GM12872 (cell line): ENCODE data around the gene ZNF428.

Source experiments
- CTCF ChIP-seq: IDR thresholded peaks from 3 replicates; pipeline ENCODE4 v1.5.1; 2011; ENCODE audit warnings: low read depth, mild to moderate bottlenecking, low read length, moderate library complexity; ENCODE audit not compliant: insufficient read depth

Gene ZNF428

DNA sequence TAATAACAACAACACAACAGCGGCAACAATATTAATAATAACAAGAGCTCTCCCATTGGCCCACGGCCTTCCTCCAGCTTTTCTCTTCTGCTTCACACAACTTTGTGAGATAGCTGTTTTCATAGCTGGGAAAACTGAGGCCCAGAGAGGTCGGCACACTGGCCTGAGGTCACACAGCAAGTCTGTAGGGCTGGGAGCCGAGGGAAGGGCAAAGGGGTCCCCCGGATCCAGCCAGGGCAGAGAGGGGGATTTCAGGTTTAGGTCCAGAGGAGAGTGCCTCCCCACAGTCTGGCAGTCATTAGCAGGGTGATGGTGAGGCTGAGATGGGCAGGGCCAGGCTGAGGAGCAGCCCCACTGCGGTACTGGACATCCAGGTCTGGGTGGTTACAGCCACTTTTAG is 29.2 kb upstream of the ZNF428 start:
- TF ChIP-seq CTCF = no peak

- TF ChIP-seq CTCF = no peak
These were observed 24.8 kb upstream of the ZNF428 start for GRCh38 chr19:43644181-43644580.

DNA sequence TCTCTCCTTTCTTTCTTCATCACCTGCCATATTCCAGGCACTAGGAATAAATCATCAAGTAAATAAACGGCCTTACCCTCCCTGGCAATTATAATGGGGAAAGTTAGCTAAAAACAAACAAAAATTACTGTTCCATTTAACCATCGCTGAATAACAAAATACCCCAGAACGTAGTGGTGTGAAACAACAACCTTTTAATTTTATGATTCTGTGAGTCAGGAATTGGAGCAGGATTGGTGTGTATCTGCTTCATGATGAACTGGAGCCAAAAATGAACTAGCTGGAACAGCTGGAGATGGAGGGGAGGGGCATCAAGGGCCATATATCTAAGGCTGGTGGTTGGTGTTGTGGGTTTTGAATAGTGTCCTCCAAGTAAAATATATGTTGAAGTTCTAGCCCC is 23.9 kb upstream of the ZNF428 start:
- no peak for TF ChIP-seq CTCF

- no peak for TF ChIP-seq CTCF
These were observed 23.1 kb upstream of the ZNF428 start for GRCh38 chr19:43642531-43642930.

GRCh38 chr19:43641333-43641732 is 21.9 kb upstream of the ZNF428 start:
- TF ChIP-seq CTCF = no peak

DNA sequence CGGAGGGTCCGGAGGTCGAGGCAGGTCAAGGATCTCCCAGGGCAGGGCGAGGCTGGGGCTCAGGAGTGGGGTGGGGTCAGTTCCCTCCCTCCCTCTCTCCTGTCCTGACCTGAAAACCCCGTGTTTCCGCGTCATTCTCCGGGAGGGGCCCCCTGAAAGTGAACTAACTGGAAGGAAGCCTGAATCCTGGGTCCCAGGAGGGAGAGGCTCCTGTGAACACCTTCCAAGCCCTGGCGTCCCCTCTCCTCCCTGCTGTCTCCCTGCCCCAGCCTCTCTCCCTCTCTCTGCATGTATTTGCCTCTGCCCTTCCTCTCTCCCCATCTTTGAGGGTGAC is 21.0 kb upstream of the ZNF428 start:
- no peak for TF ChIP-seq CTCF

DNA sequence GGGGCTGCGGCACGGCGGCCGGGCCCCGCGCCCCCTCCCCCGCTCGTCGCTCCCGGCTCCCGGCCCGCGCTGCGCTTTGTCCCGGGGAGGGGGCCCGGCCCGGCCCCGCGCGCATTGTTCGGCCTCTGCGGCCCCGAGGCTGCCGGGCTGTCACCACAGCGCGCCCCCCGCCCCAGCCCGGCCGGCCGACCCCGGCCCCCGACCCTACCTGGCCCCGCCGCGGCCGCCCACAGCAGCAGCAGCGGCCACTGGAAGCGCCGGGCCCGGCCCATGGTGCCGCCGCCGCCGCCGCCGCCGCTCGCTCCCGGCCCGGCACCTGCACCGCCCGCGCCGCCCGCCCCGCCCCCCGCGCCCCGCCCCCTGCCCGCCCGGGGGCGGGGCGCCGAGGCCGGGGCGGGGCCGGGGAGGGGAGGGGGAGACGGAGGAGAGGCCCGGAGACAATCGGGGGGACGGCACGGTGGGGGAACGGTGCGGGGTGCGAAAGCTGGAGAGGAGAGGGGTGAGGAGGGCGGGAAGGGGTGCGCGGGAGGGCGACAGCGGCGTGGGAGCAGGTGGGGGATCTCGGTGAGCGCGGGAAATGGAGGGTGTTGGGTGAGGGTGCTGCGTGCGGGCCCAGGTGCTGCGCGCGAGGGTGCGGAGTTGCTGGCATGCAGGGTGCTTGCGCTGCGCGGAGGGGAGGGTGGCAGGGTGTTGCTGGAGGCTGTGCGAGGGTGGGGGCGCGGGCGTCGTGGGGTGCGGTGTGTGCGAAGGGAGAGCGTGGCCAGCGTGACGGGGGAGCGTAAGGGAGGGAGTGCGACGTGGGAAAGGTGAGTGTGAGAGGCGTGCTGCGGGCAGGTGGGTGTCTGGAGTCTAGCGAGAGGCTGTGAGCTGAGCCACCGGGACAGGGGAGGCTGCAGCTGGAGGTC is 20.3 kb upstream of the ZNF428 start, which contains the start of gene CADM4:
Gene CADM4, minus strand, starts transcription at position 332 of the 905 bp plus-strand sequence. Its CDS starts 60 bp downstream, at position 272.
- TF ChIP-seq CTCF = no peak
